GM19351 (cell line): ENCODE results near the gene MEIS2.

Source experiments
- ATAC-seq: cut with Tn5 transposase; IDR thresholded peaks from one replicate; pipeline ENCODE4 v1.9.1; 2021; ENCODE audit warnings: mild to moderate bottlenecking, moderate library complexity; ENCODE audit not compliant: unreplicated experiment

Gene MEIS2

DNA sequence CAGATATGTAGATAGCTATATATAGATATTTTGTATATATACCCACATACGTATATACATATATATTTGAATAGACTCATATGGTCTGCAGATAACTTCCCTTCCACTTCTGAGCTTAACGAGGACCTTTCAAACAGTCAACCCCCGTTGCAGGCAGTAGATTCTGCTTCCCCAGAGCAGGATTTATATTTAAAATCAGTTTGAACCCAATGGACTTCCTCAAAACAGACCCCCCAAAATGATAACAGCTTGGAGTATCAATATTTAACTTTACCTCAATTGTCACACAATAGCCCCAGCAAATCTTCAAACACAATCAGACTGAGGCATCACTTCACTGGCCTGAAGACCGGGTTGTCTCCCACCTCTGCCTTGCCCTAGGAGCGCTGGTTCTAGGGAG, 218.3 kb downstream of the MEIS2 start:
- no peak for ATAC-seq

DNA sequence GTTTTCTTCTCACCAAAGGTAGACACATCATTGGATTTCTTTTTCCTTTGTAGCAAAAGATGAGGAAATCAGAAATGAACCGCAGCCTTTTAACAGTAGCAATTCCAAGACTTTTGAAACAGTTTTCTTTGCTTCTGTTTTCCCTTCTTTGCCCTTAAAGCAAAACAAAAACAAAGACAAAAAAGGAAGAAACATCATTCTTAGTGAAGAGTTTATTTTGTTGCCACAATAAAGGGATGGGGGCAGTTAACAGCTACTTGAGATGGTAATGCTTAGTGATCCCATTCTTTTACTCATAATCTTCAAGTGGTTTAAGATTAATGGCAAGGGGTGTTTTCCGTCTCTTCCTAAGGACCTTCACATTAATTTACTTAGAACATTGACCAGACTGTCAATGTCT, 218.8 kb downstream of the MEIS2 start:
- no peak for ATAC-seq

DNA sequence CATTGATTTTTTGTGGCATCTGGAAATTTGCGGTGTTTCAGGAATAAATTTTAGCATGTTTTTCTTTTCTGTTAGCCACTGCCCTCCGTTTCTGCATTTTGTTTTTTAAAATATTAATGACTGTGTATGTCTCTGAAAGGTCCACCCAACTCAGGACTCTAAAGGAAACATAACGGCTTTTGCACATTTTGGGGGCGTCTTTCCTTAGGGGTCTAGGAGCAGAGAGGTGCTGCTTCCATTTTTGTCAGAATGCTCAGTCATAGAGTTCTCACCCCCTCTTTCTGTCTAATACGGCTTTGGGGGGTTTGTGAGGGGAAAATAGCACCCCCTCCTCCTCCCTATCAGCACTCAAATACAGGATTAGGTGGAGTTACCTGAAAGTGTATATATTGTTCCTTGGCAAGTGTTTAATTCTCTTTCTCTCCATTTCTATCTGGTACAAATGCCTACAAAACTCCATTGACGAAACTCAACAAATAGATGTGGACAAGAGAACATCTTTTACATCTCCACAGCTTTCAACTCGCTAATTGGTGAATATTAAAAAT, 219.4 kb downstream of the MEIS2 start:
- no peak for ATAC-seq

DNA sequence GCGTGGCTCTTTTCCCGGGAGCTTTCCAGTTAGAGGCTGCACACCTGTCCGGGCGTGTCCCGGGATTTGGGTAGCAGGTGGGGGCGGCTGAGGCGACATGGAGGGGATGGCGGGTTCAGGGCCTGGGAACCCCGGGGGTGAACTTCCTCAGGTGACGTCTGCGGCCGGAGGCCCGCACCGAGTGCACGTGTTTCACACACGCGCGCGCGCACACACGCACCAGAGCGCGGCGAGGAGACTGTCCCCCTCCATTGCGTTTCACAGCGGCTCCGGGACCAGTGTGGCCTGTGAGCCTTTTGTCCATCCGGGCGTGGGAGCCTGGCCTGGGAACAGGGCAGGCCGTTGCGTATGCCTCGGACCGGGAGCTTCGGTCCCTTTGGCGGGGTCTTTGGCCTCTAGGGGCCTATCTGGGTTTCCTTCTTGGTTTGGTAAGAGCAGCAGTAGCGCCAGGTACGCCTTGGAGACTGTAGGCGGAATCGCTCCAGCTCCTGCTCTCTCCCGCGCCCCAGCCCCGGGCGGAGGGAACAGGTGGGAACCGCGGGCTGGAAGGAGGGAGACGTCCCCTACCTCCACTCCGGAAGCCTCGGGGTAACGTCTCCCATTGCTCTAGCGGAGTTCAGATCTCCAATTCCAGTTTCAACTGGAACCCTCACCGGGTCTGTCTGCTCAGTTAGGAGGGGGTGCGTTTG, 220.0 kb downstream of the MEIS2 start:
- ATAC-seq = no peak

- ATAC-seq = no peak
Measured at GRCh38 chr15:36879568-36880222, 220.7 kb downstream of the MEIS2 start.

- peak; percentile 8 for ATAC-seq
Measured at GRCh38 chr15:36878684-36879262, 221.6 kb downstream of the MEIS2 start.

GRCh38 chr15:36877796-36878683, 222.3 kb downstream of the MEIS2 start:
- peak; percentile 50 for ATAC-seq

DNA sequence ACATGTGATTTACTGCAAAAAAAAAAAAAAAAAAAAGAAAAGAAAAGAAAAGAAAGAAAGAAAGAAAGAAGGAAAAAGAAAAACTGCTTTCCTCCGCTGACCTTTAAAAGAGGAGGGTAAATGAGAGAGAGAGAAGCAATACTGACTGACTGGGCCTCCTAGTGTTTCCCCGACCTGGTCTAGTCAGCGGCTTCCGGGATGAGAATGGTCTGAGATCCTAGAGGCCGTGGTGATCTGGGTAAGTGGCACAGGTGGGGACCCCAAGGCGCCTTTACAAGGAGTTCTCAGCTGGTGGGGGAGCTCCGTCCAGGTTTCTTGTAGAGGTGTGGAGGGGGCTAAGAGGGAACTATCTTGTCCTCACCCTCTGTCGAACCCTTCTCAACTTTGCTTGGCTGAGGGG, 223.1 kb downstream of the MEIS2 start:
- no peak for ATAC-seq

- no peak for ATAC-seq
Measured at GRCh38 chr15:36875740-36876334, 224.5 kb downstream of the MEIS2 start.

- ATAC-seq = no peak
Measured at GRCh38 chr15:36874930-36875329, 225.4 kb downstream of the MEIS2 start.

- ATAC-seq = no peak
Measured at GRCh38 chr15:36867436-36867835, 232.9 kb downstream of the MEIS2 start.

DNA sequence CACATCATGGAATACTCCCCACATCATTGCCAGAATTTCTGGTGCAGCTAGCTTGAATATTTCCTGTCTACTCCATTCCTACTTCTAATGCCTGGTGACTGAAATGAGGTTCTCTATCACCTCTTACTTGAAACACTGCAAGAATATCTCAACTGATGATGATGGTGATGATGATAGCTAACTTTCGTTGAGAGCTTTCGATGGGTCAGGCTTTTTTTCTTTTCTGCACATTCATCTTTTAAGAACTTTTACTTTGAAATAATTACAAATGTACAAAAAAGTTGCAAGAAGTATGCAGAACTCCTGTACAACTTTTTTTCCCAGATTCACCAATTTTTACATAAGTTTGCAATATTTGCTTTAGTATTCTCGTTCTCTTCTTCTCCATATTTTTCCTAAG, 233.5 kb downstream of the MEIS2 start:
- ATAC-seq = no peak

DNA sequence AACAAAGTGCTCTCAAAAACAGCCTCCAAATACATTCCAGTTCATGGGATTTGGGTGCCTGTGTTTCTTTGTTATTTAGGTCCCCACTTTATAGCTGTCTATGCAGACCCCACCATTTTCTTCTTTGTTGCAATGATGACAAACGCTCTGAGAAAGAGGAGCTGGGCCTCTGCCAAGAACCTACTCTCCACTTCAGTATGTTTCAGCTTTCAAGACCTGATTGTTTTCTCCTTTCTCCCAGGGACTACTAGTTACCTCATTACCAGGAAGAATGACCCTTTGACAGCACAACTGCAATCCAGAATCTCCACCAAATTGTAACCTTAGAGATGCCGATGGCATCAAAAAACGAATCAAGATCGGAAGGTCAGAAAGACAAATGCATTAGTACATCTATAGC, 236.8 kb downstream of the MEIS2 start:
- no peak for ATAC-seq

DNA sequence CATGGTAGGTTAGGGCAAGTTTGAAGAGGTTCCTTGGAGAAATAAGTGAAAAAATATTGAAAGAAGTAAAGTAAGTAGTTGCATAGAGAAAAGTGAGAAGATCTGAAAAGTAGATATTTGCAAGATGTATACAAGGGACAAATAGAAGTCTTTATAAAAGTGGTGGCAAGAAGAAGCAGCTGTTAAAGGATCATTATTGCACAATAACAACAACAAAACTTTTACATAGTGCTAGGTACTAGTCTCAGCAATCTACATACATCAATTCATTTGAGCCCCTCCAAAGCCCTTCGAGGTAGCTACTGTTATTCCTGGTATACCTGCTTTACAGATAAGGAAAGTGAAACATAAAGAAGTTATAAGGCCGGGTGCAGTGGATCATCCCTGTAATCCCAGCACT, 239.6 kb downstream of the MEIS2 start:
- ATAC-seq = no peak

DNA sequence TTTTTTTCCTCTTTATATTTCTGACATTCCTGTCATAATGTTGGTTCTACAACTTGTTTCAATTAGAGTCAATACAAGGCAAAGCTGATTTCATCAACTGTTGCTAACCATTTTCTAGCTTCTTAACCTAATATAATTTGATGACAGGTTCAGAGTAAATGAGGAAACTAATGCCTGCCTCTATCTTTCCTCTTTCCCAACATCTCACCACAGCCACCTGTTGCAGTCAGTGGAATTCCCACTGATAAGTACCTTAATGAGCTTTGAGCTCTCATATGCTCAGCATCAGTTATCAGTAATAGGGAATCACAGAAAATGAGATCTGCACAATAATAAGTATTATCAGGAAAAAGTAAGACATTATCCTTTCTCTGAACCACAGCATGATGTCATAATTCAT, 241.9 kb downstream of the MEIS2 start:
- ATAC-seq = no peak

DNA sequence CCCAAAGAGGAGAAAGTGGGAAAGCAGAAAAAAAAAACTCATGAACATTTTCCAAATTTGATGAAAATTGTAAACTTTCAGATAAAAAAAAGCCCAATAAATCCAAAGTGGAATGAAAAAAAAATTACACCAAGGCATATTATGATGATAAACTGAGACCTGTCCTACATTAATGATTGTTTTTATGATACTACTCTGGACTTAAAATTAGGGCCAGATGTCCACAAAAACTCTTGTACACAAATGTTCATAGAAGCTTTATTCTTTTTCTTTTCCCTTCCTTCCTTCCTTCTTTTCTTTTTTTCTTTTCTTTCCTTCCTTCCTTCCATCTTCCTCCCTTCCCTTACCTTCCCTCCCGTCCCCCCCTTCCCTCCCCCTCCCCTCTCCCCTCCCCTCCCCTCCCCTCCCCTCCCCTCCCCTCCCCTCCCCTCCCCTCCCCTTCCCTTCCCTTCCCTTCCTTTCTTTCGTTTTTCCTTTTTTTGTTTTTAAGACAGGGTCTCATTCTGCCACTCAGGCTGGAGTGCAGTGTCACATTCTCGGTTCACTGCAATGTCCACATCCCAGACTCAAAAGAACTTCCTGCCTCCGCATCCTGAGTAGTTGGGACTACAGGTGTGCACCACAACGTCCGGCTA, 243.9 kb downstream of the MEIS2 start:
- ATAC-seq = no peak

- ATAC-seq = no peak
Measured at GRCh38 chr15:36850864-36851263, 249.5 kb downstream of the MEIS2 start.

- ATAC-seq = no peak
Measured at GRCh38 chr15:36845270-36845669, 255.1 kb downstream of the MEIS2 start.

DNA sequence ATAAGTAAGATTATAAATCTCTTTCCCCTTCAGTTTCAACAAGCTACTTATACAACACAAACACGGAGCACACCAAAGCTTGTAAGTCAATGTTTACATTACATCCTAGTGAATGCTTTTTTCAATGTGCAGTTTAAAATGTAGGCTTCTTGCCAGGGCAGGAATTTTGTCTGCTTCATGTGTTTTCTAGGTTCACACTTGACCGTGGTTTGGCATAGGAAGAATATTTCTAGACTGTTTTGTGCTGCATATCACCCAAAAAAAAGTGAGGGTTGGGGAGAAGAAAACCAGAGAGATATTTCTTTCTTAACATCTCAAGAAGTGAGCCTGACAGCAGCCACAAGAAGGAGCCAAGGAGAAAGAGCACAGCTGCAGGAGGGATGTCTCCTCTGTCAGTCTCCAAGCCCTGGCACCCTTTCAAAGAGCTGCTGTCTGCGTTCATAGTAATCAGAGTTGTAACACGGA, 255.8 kb downstream of the MEIS2 start:
- ATAC-seq = no peak

DNA sequence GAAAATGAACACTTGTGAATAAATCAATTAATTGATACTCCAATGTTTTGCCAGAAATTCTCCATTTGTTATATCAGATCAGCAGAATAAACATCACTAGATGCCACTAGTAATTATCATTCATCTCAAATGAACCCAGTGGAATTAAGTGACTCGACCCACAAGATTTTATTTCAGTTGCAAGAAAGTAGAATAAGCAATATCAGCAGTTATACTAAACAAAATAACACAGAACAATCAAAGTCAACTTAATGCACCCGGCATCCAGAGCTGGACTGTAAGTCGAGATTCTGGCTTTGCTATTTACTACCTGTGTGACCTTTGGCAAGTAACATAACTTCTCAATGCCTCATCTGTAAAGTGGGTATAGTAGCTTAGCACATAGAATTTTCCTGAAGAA, 256.5 kb downstream of the MEIS2 start:
- ATAC-seq = no peak
